SK-N-MC (cell line): ENCODE results near the gene PTDSS2.

Experiments used
- EZH2 ChIP-seq: fragments of 200-600 bp; sonication (generic); IDR thresholded peaks from one replicate; pipeline ENCODE4 v1.6.1; 2017; ENCODE audit warnings: antibody characterized with exemption
- FOXP2 ChIP-seq: optimal IDR thresholded peaks from 2 replicates; pipeline ENCODE3; 2011; ENCODE audit warnings: mild to moderate bottlenecking, moderate library complexity; ENCODE audit not compliant: insufficient read depth; ENCODE audit errors: extremely low read length, control extremely low read depth
- POLR2AphosphoS5 ChIP-seq: IDR thresholded peaks from 2 replicates; pipeline ENCODE4 v1.6.1; 2012; ENCODE audit warnings: mild to moderate bottlenecking, low read depth, low read length, borderline replicate concordance

- TF ChIP-seq POLR2AphosphoS5 (no peak), EZH2 (no peak), FOXP2 (no peak)
Measured at GRCh38 chr11:499201-500076, 49.4 kb downstream of the PTDSS2 start.
